ENCODE results near the gene SPDYA.
A peak's percentile ranks its signal among the peaks of the same experiment; 100 is the strongest.

SPDYA gene

GRCh38 chr2:28893488-28893887 lies 82.9 kb downstream of the SPDYA start:
- H3K4me3 ChIP-seq (ENCODE audit: low read length): no peak overlapping the region
- DNase-seq (ENCODE audit: low read depth): no peak
- TF ChIP-seq CTCF (conservative IDR thresholded peaks at IDR 0.05; ENCODE audit: low read depth, low read length): no peak

GRCh38 chr2:28894470-28895188 lies 84.0 kb downstream of the SPDYA start, which contains the start of gene WDR43:
TSS of gene WDR43 (plus strand) at chr2:28894667. CDS start at chr2:28894699, 32 bp downstream.
- DNase-seq (ENCODE audit: low read depth): peak; percentile 97
- peak within 1 kb of the TSS; percentile 95 for H3K4me3 ChIP-seq (ENCODE audit: low read length)
- TF ChIP-seq CTCF (conservative IDR thresholded peaks at IDR 0.05; ENCODE audit: low read depth, low read length): no peak

GRCh38 chr2:28895189-28895893 lies 84.7 kb downstream of the SPDYA start:
- TF ChIP-seq CTCF (conservative IDR thresholded peaks at IDR 0.05; ENCODE audit: low read depth, low read length): no peak
- DNase-seq (ENCODE audit: low read depth): peak; percentile 30
- peak overlapping the region; percentile 95 for H3K4me3 ChIP-seq (ENCODE audit: low read length)

GRCh38 chr2:28896906-28897305 lies 86.3 kb downstream of the SPDYA start:
- no peak for TF ChIP-seq CTCF (conservative IDR thresholded peaks at IDR 0.05; ENCODE audit: low read depth, low read length)
- peak overlapping the region; percentile 95 for H3K4me3 ChIP-seq (ENCODE audit: low read length)
- no peak for DNase-seq (ENCODE audit: low read depth)

- DNase-seq (ENCODE audit: low read depth): no peak
- H3K4me3 ChIP-seq (ENCODE audit: low read length): no peak overlapping the region
- TF ChIP-seq CTCF (conservative IDR thresholded peaks at IDR 0.05; ENCODE audit: low read depth, low read length): no peak
Observed at GRCh38 chr2:28898048-28898447, 87.4 kb downstream of the SPDYA start.
